NCI-H460 (cell line): ENCODE results near the gene GCAT. TPM values are rescaled to one million over a fixed set of nuclear protein-coding genes. Genes with fewer than 3 reads are reported as not detected.

ENCODE experiments used
- DNase-seq: peaks from one replicate; pipeline ENCODE4 v3.0.0-alpha.2; 2016; ENCODE audit warnings: low read depth; ENCODE audit errors: extremely low read depth
- small RNA-seq, 2 experiments: library from RNA; depleted of rRNA; stranded (forward); fragments of <200 nt; gene quantifications; one replicate each; pipeline ENCODE3, GENCODE V24; 2014
- total RNA-seq: library from RNA; depleted of rRNA; stranded (reverse); fragments of >200 nt; shearing (Covaris generic); gene quantifications from 2 replicates; pipeline ENCODE4 v1.2.3, GENCODE V29; 2014; rRNA removed

Gene GCAT
- total RNA-seq, 1 experiment from 2014 or later: 4.0 TPM

- DNase-seq: no peak
These were observed 23.7 kb downstream of the GCAT start for GRCh38 chr22:37831472-37831871.

- no peak for DNase-seq
These were observed 24.5 kb downstream of the GCAT start for GRCh38 chr22:37832022-37832857.

DNA sequence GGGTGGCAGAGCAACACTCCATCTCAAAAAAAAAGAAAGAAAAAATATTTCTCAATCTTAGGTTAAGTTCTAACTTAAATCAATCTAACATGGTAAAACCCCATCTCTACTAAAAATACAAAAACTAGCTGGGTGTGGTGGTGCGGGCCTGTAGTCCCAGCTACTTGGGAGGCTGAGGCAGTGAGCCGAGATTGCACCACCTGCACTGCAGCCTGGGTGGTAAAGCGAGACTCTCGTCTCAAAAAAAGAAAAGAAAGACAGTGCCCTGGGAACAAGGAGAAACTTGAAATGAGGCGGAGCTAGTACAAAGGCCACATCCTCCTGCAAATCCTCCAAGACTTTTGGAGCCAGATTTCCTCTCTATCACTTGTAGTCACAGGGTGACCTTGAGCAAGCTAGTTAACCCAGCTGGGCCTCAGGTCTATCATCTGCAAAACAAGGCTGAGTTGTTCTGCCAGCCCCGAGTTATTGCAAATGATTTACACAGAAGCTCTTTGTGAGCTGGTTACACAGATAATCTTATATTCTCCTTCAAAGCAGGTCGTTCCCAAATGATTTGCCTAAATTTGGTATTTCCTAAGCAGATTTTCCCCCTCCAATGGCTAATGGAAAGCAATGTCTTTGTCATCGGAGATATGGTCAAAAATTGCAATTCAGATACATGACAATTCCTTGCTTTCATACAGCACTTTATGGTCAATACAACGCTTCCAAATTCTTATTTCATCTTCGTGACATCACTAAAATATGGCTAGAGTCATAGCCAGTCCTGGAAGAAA, 34.5 kb downstream of the GCAT start:
- DNase-seq: no peak

DNA sequence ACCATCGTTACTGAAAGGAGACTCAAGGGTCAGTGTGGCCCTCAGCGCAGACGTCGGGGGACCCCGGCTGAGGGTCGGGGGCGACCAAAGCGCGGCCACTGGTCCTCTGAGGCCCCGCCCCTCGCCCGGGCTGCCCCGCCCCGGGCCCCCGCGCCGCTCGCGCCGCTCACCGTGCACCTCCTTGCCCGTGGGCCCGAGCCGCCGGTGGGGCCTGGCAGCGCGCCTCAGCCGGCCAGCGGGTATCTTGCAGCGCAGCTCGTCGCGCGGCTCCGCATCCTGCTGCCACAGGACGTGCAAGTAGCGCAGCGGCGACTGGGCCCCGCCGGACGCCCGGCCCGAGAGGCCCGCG, 36.0 kb downstream of the GCAT start:
- no peak for DNase-seq

GRCh38 chr22:37844904-37845329, 37.2 kb downstream of the GCAT start:
- no peak for DNase-seq

- no peak for DNase-seq
These were observed 38.7 kb downstream of the GCAT start for GRCh38 chr22:37846433-37846832.

DNA sequence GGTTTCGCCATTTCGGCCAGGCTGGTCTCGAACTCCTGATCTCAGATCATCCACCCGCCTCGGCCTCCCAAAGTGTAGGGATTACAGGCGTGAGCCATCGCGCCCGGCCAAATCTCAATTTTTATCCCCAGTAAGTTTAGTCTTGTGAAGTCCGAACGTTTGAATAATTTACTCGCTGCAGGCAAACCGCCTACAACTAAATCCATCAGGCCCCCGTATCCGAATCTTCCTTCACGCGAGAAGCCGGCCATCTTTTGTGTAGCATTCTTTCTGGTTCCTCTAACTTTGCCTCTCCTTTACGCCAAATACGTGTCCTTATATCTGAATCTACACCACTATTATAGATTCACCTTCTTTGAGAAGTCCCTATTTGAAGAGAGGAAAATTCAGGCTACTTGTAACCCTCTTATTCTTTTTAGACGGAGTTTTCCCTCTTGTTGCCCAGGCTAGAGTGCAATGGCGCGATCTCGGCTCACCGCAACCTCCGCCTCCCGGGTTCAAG, 40.9 kb downstream of the GCAT start:
- no peak for DNase-seq

DNA sequence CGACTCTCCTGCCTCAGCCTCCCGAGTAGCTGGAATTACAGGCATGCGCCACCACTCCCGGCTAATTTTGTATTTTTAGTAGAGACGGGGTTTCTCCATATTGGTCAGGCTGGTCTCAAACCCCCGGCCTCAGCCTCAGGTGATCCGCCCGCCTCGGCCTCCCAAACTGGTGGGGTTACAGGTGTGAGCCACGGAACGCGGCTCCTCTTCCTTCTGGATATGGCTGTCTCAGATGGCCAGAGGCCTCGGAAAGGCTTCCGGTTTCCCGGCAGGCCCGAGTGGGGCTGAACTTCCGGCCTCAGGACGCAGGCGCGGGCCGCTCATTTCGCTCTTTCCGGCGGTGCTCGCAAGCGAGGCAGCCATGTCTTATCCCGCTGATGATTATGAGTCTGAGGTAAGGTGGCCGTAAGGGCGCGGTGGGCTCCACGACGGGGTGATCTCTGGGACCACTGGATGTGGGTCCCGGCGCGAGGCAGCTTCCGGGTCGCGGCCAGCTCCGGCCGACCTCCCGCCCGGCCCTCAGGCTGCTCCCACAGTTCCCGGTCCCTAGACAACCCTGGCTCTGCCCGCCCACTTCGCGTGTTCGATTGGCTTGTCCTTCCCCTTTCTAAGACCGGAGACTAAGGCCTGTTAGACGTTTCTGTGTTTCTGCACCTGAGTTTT, 41.5 kb downstream of the GCAT start, which contains the start of gene EIF3L:
EIF3L (plus strand) TSS at position 331 of the 663 bp plus-strand sequence; CDS start at position 362, 31 bp downstream.
- DNase-seq: peak; percentile 67

- no peak for DNase-seq
These were observed 43.1 kb downstream of the GCAT start for GRCh38 chr22:37850801-37851200.

- no peak for DNase-seq
These were observed 44.7 kb downstream of the GCAT start for GRCh38 chr22:37852418-37852817.

DNA sequence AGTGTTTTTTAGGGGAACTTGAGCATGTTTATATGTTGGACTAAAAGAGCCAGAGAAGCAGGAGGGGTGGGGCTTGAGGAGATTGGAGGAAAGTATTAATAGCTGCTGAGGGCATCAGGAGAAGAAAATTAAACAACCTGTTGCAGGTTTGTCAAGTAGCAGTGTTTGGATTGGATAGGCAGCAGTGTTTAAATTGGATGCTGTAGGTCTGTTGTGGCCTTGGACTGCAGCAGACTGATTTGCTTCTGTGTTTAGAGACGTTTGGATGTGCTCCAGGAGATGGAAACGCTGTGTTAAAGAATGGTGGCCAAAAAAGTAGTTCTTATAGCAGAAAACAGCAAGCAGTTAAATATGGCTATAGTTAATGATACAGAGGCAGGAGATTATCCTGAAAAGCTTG, 47.2 kb downstream of the GCAT start:
- DNase-seq: no peak

GRCh38 chr22:37855462-37855861, 47.7 kb downstream of the GCAT start:
- DNase-seq: no peak

GRCh38 chr22:37860796-37861421, 53.2 kb downstream of the GCAT start:
- no peak for DNase-seq

- DNase-seq: no peak
These were observed 55.0 kb downstream of the GCAT start for GRCh38 chr22:37862570-37863325.

DNA sequence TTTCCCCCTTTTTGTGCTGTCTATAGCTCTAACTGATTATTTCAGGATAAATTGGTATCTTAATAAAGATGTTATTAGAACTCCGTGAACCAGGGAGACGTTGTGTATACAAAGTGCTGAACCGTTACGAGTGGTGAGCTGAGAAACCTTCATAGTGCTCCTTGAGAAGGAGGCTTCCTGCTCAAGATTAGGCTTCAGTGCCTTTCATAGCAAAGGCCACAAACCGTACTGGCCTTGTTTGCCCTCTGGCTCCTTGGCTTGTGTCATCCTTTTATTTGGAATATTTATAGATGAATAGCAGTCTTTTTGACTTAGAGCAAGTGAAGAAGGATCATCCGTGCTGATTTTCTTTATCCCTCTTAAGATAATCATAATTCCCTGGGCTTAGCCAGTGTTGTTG, 57.8 kb downstream of the GCAT start:
- DNase-seq: no peak

Small RNA genes within 50 kb of the gene (small RNA-seq; reads per million reads assigned to genes)
- 0 to 0.53 reads per million in 2 experiments for gene MIR659

Other genes with a start within 250 kb of the GCAT start
- gene CDC42EP1, start 247.5 kb upstream of the GCAT start, total RNA-seq: 43.7 and 59.0 TPM in 2 replicates
- not detected in 2 replicates for gene LGALS2, start 227.8 kb upstream of the GCAT start, total RNA-seq
- 36.5 TPM in 2 replicates for gene GGA1, start 199.1 kb upstream of the GCAT start, total RNA-seq
- 1.7 and 2.9 TPM in 2 replicates for gene SH3BP1, start 168.3 kb upstream of the GCAT start, total RNA-seq
- 27.1 and 37.5 TPM in 2 replicates for gene PDXP, start 149.2 kb upstream of the GCAT start, total RNA-seq
- gene LGALS1, start 132.3 kb upstream of the GCAT start, total RNA-seq: 742 and 842 TPM in 2 replicates
- 39.7 and 42.2 TPM in 2 replicates for gene NOL12, start 121.6 kb upstream of the GCAT start, total RNA-seq
- gene TRIOBP, start 110.9 kb upstream of the GCAT start, total RNA-seq: 16.1 and 17.9 TPM in 2 replicates
- gene GALR3, start 15.4 kb downstream of the GCAT start, total RNA-seq: not detected in 2 replicates
- 8.1 and 8.4 TPM in 2 replicates for gene ANKRD54, start 36.4 kb downstream of the GCAT start, total RNA-seq
- gene EIF3L, start 41.5 kb downstream of the GCAT start, total RNA-seq: 270 and 290 TPM in 2 replicates
- gene MICALL1, start 98.4 kb downstream of the GCAT start, total RNA-seq: 6.3 and 7.5 TPM in 2 replicates
- gene C22orf23, start 145.7 kb downstream of the GCAT start, total RNA-seq: 2.4 TPM in 1 of 2 replicates, not detected in the other
- gene POLR2F, start 145.8 kb downstream of the GCAT start, total RNA-seq: 37.4 and 50.0 TPM in 2 replicates
- gene SOX10, start 176.6 kb downstream of the GCAT start, total RNA-seq: not detected in 2 replicates
- gene PICK1, start 249.5 kb downstream of the GCAT start, total RNA-seq: 6.0 and 9.3 TPM in 2 replicates